Medulla oblongata (tissue), 1 donor: ENCODE results near the gene PRELID1.
A peak's percentile ranks its signal among the peaks of the same experiment; 100 is the strongest.

Experiments
- DNase-seq: peaks from one replicate; pipeline ENCODE4 v3.0.0-alpha.2; 2015; ENCODE audit errors: extremely low spot score

PRELID1 gene

DNA sequence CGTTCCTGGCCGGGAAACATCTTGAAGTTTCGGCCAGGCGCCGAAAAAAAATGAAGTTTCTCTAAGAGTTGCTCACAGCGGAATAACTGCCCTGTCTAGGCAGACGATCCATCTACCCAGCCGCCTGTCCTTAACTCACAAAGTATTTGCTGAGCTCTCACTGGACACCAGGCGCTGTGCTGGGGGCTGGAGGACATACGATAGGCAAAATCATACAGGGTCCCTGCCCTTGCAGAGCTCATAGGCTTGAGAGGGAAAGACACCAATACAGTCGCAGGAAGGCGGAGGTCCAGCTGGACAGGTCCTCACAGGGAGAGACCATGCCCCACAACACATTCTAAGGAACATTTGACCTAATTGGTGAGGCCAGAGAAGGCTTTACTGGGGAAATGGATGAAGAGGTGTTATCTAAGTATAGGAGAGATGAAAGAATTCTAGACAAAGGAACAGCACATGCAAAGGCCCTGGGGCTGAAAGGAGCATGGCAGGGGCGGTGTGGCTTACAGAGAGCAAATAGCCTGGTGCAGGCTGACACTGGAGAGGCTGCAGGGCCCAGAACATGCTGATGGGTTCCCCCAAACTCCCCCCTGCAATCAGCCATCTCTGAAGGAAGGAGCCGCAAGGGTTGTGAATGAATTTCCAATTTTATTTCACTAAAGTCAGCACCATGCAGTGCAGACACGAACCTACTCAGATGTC lies 10.1 kb downstream of the PRELID1 start:
- no peak for DNase-seq

DNA sequence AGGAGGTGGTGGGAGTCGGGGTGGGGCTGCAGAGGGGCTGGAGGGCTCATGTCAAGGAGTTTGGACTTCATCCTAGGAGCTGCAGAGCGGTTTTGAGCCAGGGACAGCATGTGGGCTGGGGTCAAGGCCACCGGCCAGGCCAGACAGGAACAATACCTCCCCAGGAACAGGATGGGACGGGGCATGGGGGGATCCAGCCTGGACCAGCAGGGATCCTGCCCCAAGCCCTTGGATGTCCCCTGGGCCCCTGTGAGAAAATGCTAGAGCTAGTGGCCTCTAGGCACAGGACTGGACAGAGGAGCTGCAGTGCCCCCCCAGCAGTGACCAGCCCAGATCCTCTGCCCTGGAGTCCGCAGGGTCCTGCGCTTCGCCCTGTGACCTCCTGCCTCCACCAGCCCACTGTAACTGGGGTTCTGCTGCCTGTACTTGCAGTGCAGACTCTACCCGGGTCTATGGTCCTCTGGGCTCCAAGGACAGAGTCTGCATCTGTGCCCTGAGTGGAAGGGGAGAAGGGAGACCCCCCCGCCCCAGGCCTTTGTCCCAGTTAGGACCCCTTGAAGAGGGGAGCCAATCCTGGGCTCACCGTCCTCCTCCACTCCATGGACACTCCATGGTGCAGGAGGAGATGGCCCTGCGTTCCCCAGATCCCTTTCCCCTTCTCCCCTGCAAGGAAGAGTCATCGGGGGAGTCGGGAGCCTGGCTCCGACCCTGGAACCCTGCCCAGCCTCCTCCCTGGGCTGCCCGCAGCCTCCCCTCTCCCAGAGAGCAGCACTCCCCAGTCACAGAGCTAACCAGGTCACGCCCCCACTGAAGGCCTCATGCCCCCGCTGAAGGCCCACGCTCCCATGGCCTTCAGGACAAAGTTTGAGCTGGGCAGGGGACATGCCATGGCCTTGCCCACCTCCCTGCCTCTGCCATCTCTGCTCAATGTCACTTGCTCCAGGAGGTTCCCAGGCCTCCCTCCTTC lies 11.1 kb downstream of the PRELID1 start:
- DNase-seq, result no peak

DNA sequence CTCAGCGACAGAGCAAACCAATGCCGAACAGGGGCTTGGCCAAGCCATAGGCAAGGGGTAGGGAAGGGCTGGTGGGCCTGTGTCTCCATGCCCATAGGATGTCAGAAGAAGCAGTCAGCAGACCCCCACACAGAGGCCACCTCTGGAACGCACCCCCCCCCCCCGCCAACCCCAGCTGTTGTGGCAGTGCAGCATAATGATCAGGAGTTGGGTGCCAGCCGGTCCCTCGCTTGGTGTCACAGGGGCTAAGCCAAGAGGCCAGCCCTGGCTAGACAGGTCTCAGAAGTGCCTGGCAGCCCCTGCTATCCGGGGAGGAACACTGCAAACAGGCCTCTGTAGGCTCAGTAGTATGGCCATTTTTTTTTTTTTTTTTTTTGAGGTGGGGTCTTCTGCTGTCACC lies 11.8 kb downstream of the PRELID1 start:
- no peak for DNase-seq

DNA sequence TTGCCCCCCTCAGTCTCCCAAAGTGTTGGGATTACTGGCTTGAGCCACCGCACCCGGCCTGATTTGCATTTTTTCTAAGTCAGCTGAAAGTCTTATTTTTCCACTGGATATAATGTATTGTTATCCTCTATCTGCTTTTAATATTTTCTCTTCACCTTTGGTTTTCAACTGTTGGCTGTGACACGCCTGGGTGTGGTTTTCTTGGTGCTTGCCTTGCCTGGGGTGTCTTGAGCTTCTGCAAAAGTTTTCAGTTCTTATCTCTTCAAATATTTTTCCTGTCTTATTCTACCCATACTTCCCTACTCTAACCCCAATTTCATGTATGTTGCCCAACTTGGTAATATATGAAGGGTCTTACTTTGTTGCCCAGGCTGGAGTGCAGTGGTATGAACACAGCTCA lies 12.4 kb downstream of the PRELID1 start:
- no peak for DNase-seq

DNA sequence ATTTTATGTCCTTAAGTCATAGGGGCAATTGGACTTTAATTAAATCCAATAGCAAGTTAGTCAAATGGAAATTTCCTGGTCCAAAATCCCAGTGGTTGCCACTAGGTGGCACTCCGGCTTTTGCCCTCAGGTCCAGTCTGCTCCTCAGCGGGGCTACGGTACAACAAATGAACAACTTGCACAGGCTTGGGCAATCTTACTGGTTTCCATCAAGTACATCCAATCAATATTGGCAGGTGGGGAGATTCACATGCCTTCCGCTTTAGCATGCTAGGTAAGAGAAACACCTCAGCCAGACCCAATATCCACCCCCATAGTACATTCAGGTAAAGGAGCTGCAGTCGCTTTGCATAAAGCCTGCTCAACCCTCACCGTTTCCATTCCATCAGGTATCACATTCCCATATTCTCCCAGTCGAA lies 14.4 kb downstream of the PRELID1 start:
- DNase-seq, result peak; percentile 78

DNA sequence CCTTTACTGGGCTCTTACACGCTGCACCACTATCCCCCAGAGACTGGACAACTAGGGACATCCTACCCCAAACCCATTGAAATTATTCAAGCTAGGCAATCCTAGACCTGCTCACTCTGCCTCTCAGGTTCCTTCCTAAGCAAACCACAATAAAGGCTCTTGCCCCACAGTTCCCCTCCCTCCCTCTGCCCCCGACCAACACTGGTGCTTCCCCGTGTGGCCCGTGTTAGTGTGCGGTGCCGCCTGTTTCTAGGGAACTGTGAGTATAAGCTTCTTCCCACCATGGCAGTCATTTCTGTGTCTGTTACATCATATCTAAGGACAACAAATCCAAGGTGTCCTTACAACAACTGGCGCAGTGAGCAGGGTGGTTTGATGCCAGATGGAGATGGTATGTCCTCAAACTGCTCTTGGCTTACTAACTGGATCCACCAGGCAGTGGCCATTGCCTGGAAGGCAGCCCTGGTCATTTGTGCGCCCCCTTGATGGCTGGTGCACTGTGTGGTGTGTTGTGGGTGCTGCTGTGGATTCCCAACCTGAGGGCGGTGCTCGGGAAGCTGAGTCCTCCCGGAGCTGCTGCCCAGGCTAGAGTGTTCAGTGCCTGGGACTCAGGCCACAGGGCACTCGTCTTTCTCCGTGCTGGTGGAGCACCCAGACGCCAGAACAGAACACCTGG lies 16.5 kb downstream of the PRELID1 start:
- DNase-seq, result no peak

DNA sequence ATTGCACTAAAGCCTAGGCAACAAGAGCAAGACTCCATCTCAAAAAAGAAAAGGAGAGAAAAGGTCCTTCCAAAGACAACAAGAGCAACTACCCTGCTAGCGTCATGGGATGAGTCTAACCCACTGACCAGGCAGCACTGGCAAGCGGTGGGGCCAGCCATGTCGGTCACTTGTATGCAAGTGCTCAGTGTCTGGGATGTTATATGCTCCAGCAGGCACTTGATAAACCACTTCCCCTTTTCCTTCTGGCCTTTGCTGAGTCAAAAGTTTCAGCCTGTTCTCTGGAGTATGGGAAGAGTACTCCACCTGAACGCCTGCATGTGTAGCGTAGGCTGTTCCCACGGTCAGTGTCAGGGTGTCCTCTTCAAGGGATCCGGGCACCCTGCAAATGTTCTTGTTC lies 17.3 kb downstream of the PRELID1 start:
- peak; percentile 67 for DNase-seq

DNA sequence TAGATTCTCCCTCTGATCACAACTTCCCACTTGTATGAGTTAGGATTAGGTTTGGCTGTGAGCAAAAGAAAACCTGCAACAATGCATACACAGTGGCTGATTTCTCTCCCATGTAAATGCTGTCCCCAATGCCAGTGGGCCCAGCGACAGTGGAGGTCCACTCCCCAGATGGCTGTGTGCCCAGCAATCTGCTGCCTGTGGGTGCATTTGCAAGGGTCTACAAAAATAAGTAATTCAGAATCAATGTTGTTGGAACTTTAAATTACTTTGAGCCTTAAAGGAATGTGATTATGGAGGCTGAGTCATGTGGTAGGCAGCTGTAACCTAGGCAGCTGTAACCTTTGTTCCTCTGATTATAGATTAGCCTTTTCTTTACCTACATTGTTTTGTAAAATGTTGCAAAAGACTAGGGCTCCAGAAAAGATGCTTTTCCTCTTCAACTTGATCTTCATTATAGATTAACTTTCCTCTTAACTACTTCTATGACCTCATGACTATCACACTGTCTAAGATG lies 22.3 kb downstream of the PRELID1 start:
- no peak for DNase-seq

DNA sequence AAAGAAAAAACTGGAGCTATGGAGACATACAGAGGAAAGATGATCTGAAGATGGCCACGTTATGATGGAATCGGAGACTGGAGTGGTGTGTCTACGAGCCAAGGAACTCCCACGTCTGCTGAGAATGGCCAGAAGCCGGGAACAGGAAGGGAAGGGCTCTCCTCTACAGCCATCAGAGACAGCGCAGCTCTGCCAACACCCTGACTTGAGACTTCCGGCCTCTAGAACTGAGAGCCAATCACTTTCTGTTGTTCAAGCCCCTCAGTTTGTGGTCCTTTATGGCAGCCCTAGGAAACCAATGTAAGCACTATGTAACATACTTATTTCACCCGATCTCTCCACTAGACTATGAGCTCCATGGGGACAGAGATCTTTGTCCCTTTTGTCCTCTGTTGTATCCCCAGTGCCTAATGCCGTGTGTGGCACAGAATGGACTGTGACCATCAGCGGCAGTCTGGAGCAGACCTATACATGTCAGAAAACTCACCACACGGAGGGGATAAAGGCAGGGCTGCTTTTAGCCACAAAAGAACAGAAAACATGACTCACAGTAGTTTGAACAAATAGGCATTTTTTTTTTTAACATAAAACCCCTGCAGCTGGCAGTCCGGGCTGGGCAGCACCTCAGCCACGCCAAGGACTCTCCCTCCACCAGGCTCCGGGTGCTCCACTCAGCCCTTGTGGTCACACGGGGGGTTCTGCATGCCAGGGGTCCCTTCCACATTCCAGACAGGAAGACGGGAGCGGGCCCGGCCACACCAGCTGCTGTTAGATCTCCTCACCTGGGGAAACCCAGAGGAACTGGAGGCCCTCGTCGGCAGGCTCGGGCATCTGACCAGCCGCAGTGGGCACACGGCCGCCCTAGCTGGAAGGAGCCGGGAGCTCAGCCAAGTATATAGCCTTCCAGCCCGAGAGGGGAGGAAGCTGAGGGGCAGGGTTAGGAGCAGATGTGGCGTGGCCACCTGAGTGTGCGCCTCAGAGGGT lies 24.2 kb downstream of the PRELID1 start:
- no peak for DNase-seq

DNA sequence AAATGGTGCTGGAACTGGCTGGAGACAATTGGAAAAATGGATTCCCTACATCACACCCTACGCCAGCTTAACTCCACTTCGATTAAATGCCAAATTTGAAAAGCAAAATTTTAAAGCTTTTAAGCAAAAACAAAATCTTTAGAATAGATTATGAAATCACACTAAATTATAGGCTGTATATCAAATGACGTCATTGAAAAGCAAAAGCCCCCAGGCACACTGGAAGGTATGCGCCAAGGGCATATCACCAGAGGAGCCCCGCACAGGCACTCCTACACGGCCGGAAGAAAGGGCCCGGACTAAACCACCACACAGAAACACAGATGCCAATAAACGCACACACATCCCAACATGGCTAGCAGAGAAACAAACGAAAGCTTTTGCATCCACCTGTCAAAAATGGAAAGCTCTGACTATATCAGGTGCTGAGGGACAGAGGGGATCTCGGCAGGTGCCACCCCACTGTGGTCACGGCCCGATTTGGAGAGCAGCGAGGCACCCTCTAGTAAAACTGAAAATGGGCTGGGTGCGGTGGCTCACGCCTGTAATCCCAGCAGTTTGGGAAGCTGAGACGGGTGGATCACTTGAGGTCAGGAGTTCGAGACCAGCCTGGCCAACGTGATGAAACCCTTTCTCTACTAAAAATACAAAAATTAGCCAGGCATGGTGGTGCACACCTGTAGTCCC lies 25.1 kb downstream of the PRELID1 start:
- DNase-seq, result no peak

DNA sequence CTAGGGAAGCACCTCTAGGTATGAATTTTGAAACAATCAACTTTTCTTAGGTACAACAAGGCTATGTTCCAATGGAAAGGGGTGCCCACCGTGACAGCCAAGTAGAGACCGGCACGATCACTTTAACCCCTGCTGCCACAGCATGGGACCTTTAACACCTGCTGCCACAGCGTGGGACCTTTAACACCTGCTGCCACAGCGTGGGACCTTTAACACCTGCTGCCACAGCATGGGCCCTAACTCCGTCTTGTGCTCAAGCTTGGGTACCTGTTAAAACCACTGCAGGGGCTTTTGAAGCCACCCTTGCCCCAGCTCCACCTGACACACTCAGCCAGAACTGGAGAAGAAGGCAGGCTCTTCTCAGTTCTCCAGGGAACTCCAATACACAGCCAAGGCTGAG lies 26.3 kb downstream of the PRELID1 start:
- no peak for DNase-seq

DNA sequence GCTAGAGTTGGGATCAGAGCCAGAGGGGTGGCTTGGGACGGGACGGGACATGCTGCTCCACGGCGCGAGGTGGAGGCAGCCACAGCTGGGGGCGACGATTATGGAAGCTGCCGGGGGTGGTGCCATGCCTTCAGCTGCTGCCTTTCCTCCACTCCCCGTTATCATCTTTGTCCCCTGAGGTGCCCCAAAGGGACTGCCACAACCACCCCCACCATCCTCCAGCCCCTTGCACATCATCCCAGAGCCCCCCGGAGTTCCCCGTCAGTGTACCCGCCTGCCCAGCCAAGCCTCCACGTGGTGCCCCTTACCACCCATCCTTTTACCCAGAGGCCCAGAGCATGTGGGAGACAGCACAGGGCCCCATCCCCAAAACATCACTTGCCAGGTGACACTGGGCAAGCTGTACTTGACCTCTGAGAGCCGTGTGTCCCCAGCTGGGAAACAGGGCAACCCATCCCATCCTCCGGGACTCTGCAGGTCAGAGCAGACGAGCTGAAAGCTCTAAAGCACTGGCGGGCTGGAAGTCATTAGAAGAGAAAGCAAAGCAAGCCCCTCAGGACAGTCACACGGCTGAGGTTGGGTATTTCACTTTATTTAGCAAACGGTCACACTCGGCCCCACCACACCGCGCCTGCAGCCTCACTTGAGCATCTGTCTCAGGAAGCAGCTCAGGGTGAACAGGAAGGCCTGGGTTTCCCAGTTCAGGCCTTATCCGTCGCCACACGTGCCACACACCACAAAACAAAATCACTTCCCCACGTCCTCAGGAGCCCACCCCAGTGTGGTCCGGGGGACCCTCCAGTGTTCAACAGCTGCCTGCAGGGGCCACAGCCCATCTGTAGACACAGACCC lies 27.6 kb downstream of the PRELID1 start:
- DNase-seq, result no peak

DNA sequence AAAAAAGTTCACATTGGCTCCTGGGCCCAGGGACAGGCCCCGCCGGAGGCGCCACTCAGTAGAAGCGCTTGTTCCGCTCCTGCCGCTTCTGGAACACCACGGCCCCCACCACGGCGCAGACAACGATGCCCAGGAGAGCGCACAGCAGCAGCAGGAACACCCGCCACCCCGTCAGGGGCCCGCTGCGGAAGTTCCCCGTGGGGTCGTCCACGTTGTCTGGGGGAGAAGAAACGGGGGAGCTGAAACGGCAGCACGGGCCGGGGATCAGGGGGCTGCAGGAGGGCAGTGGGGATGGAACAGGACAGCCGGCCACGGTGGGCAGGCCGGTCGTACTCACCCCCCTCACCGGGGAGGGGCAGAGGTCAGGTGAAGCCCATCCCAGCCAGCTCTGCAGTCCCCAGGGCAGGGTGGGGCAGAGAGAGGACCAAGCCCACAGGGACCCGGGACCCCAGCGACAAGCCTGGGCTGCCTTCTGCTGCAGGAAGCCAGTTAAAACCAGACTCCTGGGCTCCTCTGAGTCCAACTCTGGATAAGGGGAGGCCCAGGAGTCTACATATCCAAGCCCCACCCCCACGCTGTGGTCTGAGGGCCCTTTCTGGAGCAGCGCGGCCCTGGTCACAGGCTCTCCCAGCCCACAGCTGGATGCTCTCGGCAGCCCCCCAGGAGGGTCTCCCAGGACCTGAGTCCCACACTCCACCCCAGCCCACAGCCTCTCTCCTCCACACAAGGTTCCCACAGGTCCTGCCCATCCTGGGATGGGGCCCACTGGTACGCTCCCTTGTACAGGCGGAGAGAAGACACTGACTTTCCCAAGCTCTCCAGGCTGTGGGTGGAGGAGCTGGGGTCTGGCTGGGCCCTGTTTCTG lies 28.7 kb downstream of the PRELID1 start:
- no peak for DNase-seq

DNA sequence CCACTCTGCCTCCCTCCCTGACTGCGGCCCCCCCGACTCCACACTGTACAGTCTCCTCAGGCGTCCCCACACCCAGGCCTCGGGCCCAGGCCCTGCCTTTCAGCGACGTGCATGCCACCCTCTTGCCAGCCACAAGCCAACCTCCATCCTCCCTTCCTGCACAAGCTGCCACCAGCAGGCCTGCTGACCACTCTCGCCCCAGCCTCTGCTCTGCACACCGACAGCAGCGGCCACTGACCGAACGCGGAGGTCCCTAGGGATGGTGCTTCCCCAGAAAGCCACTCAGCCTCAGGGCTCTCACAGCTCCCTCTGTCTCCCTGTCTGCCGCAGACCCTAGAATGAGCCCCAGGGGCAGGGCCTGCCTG lies 29.3 kb downstream of the PRELID1 start:
- no peak for DNase-seq

DNA sequence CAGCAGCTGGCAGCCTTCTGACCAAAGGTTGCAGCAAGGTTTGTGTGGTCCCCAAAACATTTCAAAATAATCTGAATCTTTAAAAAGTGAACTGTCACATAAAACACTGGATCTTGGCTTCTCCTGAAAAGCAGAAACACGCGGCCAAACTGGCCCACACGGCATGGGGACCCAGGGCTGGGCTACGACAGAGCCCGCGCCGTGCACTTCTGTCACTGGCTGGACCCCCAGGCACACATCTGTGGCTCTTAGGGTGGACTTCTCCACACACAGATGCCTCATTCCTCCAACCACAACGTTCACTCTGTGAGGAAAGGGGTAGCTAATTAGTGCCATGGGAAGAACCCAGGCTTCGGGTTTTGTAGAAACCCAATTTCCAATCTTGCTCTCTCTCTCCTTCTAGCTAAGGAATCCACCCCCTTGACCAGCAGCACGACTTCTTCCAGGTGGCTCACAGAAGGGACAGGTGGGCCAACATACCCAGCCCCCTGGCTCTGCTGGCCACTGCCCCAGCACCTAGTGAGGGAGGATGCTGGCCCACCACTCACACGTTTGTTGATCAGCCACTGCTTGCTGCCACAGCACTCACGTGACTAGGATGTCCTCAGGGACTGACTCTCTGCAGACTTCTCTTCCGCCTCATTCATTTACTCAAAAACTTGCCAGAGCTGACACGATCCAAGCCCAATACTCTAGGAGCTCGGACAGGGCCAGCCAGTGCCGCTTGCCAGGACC lies 30.0 kb downstream of the PRELID1 start:
- no peak for DNase-seq

DNA sequence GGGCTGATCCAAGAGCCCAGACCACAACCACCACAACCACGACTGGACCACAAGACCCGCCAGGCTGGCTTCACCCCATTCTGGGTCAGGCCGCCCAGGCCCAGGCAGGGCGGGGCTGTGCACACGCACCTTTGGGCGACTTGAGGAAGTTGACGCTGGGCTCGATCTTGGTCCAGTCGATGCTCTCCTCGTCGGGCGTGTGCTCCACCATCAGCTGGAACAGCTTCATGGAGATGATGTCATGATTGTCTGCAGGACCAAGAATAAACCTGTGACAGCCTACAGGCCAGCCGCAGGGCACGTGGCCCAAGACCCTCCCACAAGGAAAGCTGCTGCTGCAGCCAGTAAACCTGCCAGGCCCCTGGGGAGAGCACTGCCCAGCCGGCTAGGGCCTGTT lies 30.6 kb downstream of the PRELID1 start:
- no peak for DNase-seq

DNA sequence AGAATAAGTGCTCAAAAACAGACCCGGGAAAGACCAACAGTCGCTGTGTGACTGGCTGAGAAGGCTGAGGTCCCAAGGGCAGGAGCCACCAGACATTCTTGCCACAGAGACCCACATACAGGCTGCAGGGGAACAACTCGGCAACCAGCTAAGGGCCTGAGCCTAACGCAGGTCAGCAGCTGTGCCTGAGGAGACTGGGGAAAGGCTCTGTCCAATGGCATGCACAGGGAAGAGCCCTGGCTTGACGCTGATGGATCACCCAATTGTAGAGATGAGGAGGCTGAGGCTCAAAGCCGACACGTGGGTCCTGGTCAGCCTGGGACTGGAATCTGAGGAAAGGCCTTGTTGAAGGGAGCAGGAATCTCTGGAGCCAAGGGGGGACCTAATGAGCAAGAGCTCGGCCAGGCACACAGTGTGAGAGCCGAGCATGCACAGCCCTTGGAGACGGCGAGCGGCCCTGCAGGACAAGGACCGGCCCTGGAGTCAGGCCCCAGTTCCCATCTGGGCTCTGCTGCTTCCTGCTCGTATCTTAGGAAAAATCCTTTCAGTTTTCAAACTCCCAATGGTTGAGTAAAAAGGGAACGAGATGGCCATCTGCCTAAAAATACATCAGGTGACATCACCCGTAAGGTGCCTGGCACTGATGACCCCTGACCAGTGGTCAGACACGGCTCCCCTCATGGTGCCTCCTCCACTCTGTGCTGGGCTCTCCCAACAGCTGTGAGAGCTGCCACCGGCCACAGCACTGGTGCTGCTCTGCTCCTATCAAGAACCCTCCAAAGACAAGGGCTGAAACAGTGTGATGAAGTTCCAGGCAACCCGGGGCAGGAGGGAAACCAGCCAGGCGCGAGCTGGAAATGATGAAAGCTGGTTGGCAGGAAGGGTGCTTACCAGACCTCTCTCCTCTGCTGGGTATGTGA lies 31.4 kb downstream of the PRELID1 start:
- DNase-seq, result no peak
